HCT116 (cell line): ENCODE data around the gene S100A1. TPM values are rescaled to one million over a fixed set of nuclear protein-coding genes. Genes with fewer than 3 reads are reported as not detected.
"Not testable (repeated sequence)": the region's sequence is repeated elsewhere in the genome, so short reads cannot be mapped to it uniquely, and the experiment has no call there.

Experiments used
- ATAC-seq: fragments of 200-7000 bp; cut with Tn5 transposase; 2 replicates; pipeline ENCODE4 v1.9.1; 2020; ENCODE audit warnings: mild to moderate bottlenecking, moderate library complexity
- BruUV-seq: library from RNA; stranded (reverse); fragments of 400-500 nt; replicated peaks from 2 replicates; lab custom pipeline; 2021; lab: Mats Ljungman, UMichigan
- CTCF ChIA-PET: fragments of 300-600 bp; sonication (Branson Sonifier 250); formaldehyde crosslinking; loops from one replicate; lab custom pipeline; 2021; ENCODE audit warnings: antibody characterized with exemption; lab: Charles Lee
- POLR2A ChIA-PET: fragments of 300-600, 350-600 bp; sonication (Branson Sonifier 250); formaldehyde crosslinking; loops from one replicate; lab custom pipeline; 2021; ENCODE audit warnings: antibody characterized with exemption; lab: Charles Lee
- RAD21 ChIA-PET, 2 experiments: fragments of 300-600 bp; sonication (Branson Sonifier 250); formaldehyde crosslinking; loops; one replicate each; lab custom pipeline; 2023; ENCODE audit warnings: low total read pairs in 2 of 2; ENCODE audit not compliant: uncharacterized antibody in 2 of 2, unreplicated experiment in 2 of 2, low non-redundant PET in 1 of 2; lab: Charles Lee
- DNase-seq: peaks from one replicate; pipeline ENCODE4 v3.0.0-alpha.2; 2010; ENCODE audit warnings: low read depth, low spot score
- H2AFZ ChIP-seq: fragments of 200-600 bp; shearing (Covaris generic), sonication (generic); 2 replicates; pipeline ENCODE4 v1.6.1; 2017; ENCODE audit warnings: low read depth, mixed run types, mixed read lengths, antibody characterized with exemption, low read length; ENCODE audit not compliant: poor library complexity, severe bottlenecking
- H3K27ac ChIP-seq: 2 replicates; pipeline ENCODE4 v1.5.1; 2012; ENCODE audit warnings: low read depth, low read length
- H3K27me3 ChIP-seq: fragments of 200-600 bp; sonication (generic); 2 replicates; pipeline ENCODE4 v1.6.1; 2016; ENCODE audit warnings: mixed run types, low read length, mixed read lengths; ENCODE audit not compliant: insufficient read depth
- H3K36me3 ChIP-seq, 2 experiments: fragments of 200-500 bp in 1 of 2; fragments of 200-600 bp in 1 of 2; sonication (Bioruptor generic) in 1 of 2; sonication (generic) in 1 of 2; 2 replicates each; pipeline versions ENCODE4 v1.5.1 to v1.6.1; 2014 to 2016; ENCODE audit warnings: low read length in 2 of 2, inconsistent platforms in 1 of 2, mixed read lengths in 1 of 2, mixed run types in 1 of 2; ENCODE audit not compliant: insufficient read depth in 2 of 2, control insufficient read depth in 1 of 2
- H3K4me1 ChIP-seq, 2 experiments: fragments of 200-600 bp in 1 of 2; sonication (generic) in 1 of 2; 2 replicates each; pipeline versions ENCODE4 v1.5.1 to v1.6.1; 2012 to 2017; ENCODE audit warnings: low read length in 2 of 2, inconsistent platforms in 1 of 2, mild to moderate bottlenecking in 1 of 2, mixed read lengths in 1 of 2, mixed run types in 1 of 2, moderate library complexity in 1 of 2; ENCODE audit not compliant: insufficient read depth in 2 of 2, control insufficient read depth in 1 of 2
- H3K4me2 ChIP-seq: fragments of 200-600 bp; sonication (generic); 2 replicates; pipeline ENCODE4 v1.6.1; 2017; ENCODE audit warnings: mixed run types, low read length, mixed read lengths
- H3K4me3 ChIP-seq, 2 experiments: fragments of 200-600 bp in 1 of 2; sonication (generic) in 1 of 2; replicated peaks in 1 of 2; 2 replicates each; pipeline ENCODE4 v1.5.1; 2011 to 2016; ENCODE audit warnings: low read length in 2 of 2, control low read depth in 1 of 2, low read depth in 1 of 2, mild to moderate bottlenecking in 1 of 2, mixed read lengths in 1 of 2, mixed run types in 1 of 2
- H3K79me2 ChIP-seq: fragments of 200-600 bp; sonication (generic); 2 replicates; pipeline ENCODE4 v1.6.1; 2017; ENCODE audit warnings: mild to moderate bottlenecking, mixed run types, low read length, moderate library complexity, mixed read lengths; ENCODE audit not compliant: insufficient read depth
- H3K9ac ChIP-seq: fragments of 200-600 bp; sonication (generic); 2 replicates; pipeline ENCODE4 v1.6.1; 2016; ENCODE audit warnings: low read length, mixed read lengths
- H3K9me2 ChIP-seq: fragments of 200-600 bp; sonication (generic), shearing (Covaris generic); 2 replicates; pipeline ENCODE4 v1.6.1; 2017; ENCODE audit warnings: mixed run types, mild to moderate bottlenecking, moderate library complexity; ENCODE audit not compliant: insufficient read depth
- H3K9me3 ChIP-seq, 2 experiments: fragments of 200-500 bp in 1 of 2; fragments of 200-600 bp in 1 of 2; sonication (Bioruptor generic) in 1 of 2; sonication (generic) in 1 of 2; 2 replicates each; pipeline ENCODE4 v1.6.1; 2014 to 2017; ENCODE audit warnings: low read length in 2 of 2, mixed read lengths in 2 of 2, inconsistent platforms in 1 of 2, low read depth in 1 of 2, mild to moderate bottlenecking in 1 of 2, mixed run types in 1 of 2, moderate library complexity in 1 of 2; ENCODE audit not compliant: control insufficient read depth in 1 of 2, insufficient read depth in 1 of 2
- H4K20me1 ChIP-seq: fragments of 200-600 bp; sonication (generic), shearing (Covaris generic); 2 replicates; pipeline ENCODE4 v1.6.1; 2017; ENCODE audit warnings: mixed run types, mild to moderate bottlenecking, moderate library complexity; ENCODE audit not compliant: insufficient read depth
- CEBPB ChIP-seq: IDR thresholded peaks from 2 replicates; pipeline ENCODE4 v1.6.1; 2012; ENCODE audit warnings: low read depth
- EZH2 ChIP-seq: fragments of 200-600 bp; sonication (generic); IDR thresholded peaks from 2 replicates; pipeline ENCODE4 v1.6.1; 2017; ENCODE audit warnings: antibody characterized with exemption, mixed run types
- FOSL1 ChIP-seq: IDR thresholded peaks from 2 replicates; pipeline ENCODE4 v1.6.1; 2012; ENCODE audit warnings: low read depth
- JUND ChIP-seq: IDR thresholded peaks from 2 replicates; pipeline ENCODE4 v1.6.1; 2012
- POLR2A ChIP-seq: IDR thresholded peaks from 2 replicates; pipeline ENCODE4 v1.7.0; 2011; ENCODE audit warnings: borderline replicate concordance; ENCODE audit not compliant: insufficient read depth, insufficient read length; ENCODE audit errors: extremely low read depth
- POLR2AphosphoS5 ChIP-seq: IDR thresholded peaks from 2 replicates; pipeline ENCODE4 v1.6.1; 2011; ENCODE audit warnings: mild to moderate bottlenecking, low read depth, low read length, moderate library complexity
- SP1 ChIP-seq: IDR thresholded peaks from 2 replicates; pipeline ENCODE4 v1.6.1; 2012; ENCODE audit warnings: low read depth
- TCF7L2 ChIP-seq: IDR thresholded peaks from 2 replicates; pipeline ENCODE4 v1.7.0; 2011; ENCODE audit warnings: borderline replicate concordance, inconsistent platforms; ENCODE audit not compliant: insufficient read depth, insufficient read length; ENCODE audit errors: extremely low read depth
- ZNF274 ChIP-seq: fragments of 200-500 bp; sonication (Bioruptor generic); IDR thresholded peaks from 2 replicates; pipeline ENCODE4 v1.6.1; 2014; ENCODE audit warnings: mild to moderate bottlenecking, low read depth, low read length, inconsistent platforms
- intact Hi-C: fragments of 100-400 bp; cut with micrococcal nuclease; formaldehyde crosslinking; loops from 2 replicates; pipeline ENCODE4 v1.10.0; 2022
- total RNA-seq: library from RNA; stranded (reverse); gene quantifications from one replicate; pipeline ENCODE4 v1.2.1, GENCODE V29; 2021; ENCODE audit not compliant: unreplicated experiment

The S100A1 gene
- total RNA-seq, 1 experiment from 2014 or later = 0.30 TPM

DNA sequence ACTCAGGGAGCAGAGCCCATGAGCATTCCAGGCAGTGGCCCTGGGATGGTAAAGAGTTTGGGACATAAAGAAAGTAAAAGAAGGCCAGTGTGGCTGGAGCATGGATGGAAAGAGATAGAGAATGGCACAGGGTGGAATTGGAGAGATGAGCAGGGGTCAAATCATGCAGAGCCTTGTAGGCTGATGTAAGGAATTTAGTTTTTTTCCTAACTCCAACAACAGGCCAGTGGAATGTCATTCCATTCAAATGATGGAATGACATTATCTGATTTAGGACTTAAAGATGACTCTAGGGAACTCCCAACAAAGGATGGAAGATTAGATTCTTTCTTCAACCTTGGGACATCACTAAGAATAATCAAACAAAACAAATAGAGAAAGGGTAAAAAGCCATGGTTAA lies 49.7 kb upstream of the S100A1 start:
- H4K20me1 ChIP-seq = no peaks in the 10 kb centered on the region
- H3K4me3 ChIP-seq = no peak overlapping the region
- DNase-seq = no peak
- peaks cover 4 to 24% of the 10 kb centered on the region in 2 experiments; a peak in 3 of 4 replicates for H3K4me1 ChIP-seq
- H3K9ac ChIP-seq = no peak overlapping the region
- H2AFZ ChIP-seq = no peak overlapping the region
- no peaks in the 10 kb centered on the region for H3K9me2 ChIP-seq
- no peaks in the 10 kb centered on the region for H3K27me3 ChIP-seq
- ATAC-seq = no peak
- H3K9me3 ChIP-seq = no peaks in the 10 kb centered on the region
- POLR2A ChIA-PET = interaction anchor here (1.0 to 1.1 kb wide), 2 partner anchors 12 to 49 kb away, joined by 3 to 4 read pairs; partner anchors contain the start of gene S100A13
- CTCF ChIA-PET = interaction anchor here (1.1 to 2.2 kb wide), 2 partner anchors 10 to 26 kb away, joined by 3 to 8 read pairs; no protein-coding TSS in a partner anchor
- no peak overlapping the region for H3K27ac ChIP-seq
- TF ChIP-seq FOSL1 (no peak), POLR2AphosphoS5 (no peak), ZNF274 (no peak)
- intact Hi-C loops = no loop called here
- H3K36me3 ChIP-seq = no peaks in the 10 kb centered on the region
- RAD21 ChIA-PET = no interaction called here
- no TSS peak for BruUV-seq
- no peaks in the 10 kb centered on the region for H3K79me2 ChIP-seq
- 0 out of 2 replicates have a peak overlapping the region, but pooled peaks have one; percentile 6 for H3K4me2 ChIP-seq

DNA sequence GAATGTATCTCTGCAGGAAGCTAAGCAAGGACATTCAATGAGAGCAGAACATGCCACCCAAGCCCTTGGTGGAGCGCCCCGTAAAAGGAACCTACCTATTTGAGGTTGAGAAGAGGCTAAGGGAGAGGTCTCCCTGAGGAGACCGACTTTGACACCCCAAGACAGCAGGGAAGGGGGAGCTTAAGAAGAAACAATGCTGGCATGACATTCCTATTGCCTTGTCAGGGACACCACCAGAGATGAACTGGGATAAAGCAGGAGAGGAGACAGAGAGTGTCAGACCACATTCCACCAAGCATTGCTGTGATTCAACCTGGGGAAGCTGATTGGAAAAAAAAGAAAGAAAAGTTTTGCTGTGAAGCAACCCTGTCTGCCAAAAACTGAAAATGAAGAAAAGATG lies 49.3 kb upstream of the S100A1 start:
- TF ChIP-seq SP1 (no peak), POLR2AphosphoS5 (no peak), EZH2 (no peak), FOSL1 (no peak), JUND (no peak), POLR2A (no peak), TCF7L2 (no peak), ZNF274 (no peak), CEBPB (no peak)

DNA sequence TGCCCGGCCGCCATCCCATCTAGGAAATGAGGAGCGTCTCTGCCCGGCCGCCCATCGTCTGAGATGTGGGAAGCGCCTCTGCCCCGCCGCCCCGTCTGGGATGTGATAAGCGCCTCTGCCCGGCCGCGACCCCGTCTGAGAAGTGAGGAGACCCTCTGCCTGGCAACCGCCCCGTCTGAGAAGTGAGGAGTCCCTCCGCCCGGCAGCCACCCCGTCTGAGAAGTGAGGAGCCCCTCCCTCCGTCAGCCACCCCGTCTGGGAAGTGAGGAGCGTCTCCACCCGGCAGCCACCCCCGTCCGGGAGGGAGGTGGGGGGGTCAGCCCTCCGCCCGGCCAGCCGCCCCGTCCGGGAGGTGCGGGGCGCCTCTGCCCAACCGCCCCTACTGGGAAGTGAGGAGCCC lies 45.4 kb upstream of the S100A1 start:
- H3K4me3 ChIP-seq, H3K9me2 ChIP-seq, intact Hi-C loops, H3K27me3 ChIP-seq, H3K4me2 ChIP-seq, H3K27ac ChIP-seq, H3K79me2 ChIP-seq, POLR2A ChIA-PET, H3K36me3 ChIP-seq, ATAC-seq, H2AFZ ChIP-seq, H3K9me3 ChIP-seq, H3K9ac ChIP-seq, CTCF ChIA-PET, DNase-seq, BruUV-seq, H4K20me1 ChIP-seq, RAD21 ChIA-PET: not testable (repeated sequence)
- H3K4me1 ChIP-seq = peaks cover 1 to 18% of the 10 kb centered on the region in 2 experiments; a peak in 3 of 4 replicates

More for the DNA sequence above, 49.3 kb upstream of the S100A1 start:
- Histone ChIP-seq H3K9me2 (no peaks in the 10 kb centered on the region), H3K36me3 (no peaks in the 10 kb centered on the region), H2AFZ (no peak overlapping the region), H3K27ac (no peak overlapping the region), H3K27me3 (no peaks in the 10 kb centered on the region), H3K9me3 (no peaks in the 10 kb centered on the region), H4K20me1 (no peaks in the 10 kb centered on the region), H3K4me1 (peaks cover 4 to 25% of the 10 kb centered on the region in 2 experiments; a peak in 3 of 4 replicates), H3K4me3 (no peak overlapping the region), H3K9ac (no peak overlapping the region), H3K4me2 (no peak overlapping the region), H3K79me2 (no peaks in the 10 kb centered on the region)
- POLR2A ChIA-PET = interaction anchor here (1.0 to 1.1 kb wide), 2 partner anchors 13 to 48 kb away, joined by 3 to 4 read pairs; partner anchors contain the start of gene S100A13
- no TSS peak for BruUV-seq
- ATAC-seq (no peak), DNase-seq (no peak)
- RAD21 ChIA-PET = no interaction called here
- CTCF ChIA-PET = interaction anchor here (1.1 to 2.2 kb wide), 2 partner anchors 11 to 25 kb away, joined by 3 to 8 read pairs; no protein-coding TSS in a partner anchor
- intact Hi-C loops = no loop called here
